Stimulated activated CD8-positive, alpha-beta memory T cell treated with anti-CD3 and anti-CD28 coated beads, Interleukin-15, amount 100 ng/mL, for 24 hours (primary cell): Measurements from ENCODE around the gene ERV3-1.
"Not testable (repeated sequence)": the region's sequence is repeated elsewhere in the genome, so short reads cannot be mapped to it uniquely, and the experiment has no call there.

Source experiments
- DNase-seq: peaks from one replicate; pipeline ENCODE4 v3.0.0-alpha.2; 2020; ENCODE audit warnings: low read depth

Gene ERV3-1

DNA sequence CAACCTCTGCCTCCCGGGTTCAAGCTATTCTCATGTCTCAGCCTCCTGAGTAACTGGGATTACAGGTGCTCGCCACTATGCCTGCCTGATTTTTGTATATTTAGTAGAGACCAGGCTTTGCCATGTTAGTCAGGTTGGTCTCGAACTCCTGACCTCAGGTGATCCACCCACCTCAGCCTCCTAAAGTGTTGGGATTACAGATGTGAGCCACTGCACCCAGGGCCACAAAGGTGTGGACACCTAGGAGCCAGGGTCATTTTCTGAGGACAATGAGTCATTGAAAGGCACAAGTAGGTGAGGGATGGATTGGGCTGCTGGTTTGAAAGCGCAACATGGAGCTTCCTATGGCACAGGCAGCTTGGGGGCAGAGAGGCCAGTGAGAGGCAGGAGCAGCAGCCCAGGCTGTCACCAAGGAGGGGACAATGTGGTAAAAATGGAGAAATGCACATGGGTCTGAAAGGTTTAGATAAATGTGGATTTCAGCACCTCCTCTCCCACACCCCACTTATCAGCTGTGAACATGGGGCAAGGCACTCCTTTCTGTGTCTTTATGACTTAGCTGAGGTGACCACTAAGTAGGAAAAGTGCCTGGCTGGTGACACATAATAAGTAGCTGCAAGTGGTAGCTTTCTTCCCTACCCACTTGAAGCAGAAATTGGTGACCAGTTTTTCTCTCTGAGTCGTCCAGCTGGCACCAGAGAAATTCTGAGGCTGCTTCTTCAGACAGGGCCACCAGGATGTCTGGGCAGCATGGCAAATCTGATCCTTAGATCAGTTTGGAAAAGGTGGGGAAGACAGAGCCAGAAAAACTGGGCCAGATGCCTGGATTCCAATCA is 61.6 kb downstream of the ERV3-1 start:
- not testable (repeated sequence) for DNase-seq
